H9 (cell line): ENCODE measurements around the gene PRRC2B. TPM values are rescaled to one million over a fixed set of nuclear protein-coding genes. Genes with fewer than 3 reads are reported as not detected.

ENCODE experiments used
- DNase-seq: peaks from one replicate; pipeline ENCODE4 v3.0.0-alpha.2; 2017
- H2AFZ ChIP-seq: one replicate; pipeline ENCODE4 v1.6.1; 2013; ENCODE audit warnings: mild to moderate bottlenecking, low read length, control low read depth, moderate library complexity
- H2AK5ac ChIP-seq: 2 replicates; pipeline ENCODE4 v1.6.1; 2013; ENCODE audit warnings: low read length, control low read depth, mixed read lengths; ENCODE audit not compliant: insufficient read length
- H2BK120ac ChIP-seq: one replicate; pipeline ENCODE4 v1.6.1; 2013; ENCODE audit warnings: low read depth, mild to moderate bottlenecking, low read length, control low read depth, inconsistent platforms; ENCODE audit not compliant: poor library complexity, severe bottlenecking
- H2BK12ac ChIP-seq: 2 replicates; pipeline ENCODE4 v1.6.1; 2013; ENCODE audit warnings: low read length, control low read depth, mixed read lengths, low read depth; ENCODE audit not compliant: insufficient read length
- H2BK15ac ChIP-seq: 2 replicates; pipeline ENCODE4 v1.6.1; 2013; ENCODE audit warnings: low read depth, low read length, control low read depth
- H2BK20ac ChIP-seq: one replicate; pipeline ENCODE4 v1.6.1; 2013; ENCODE audit warnings: low read depth, mild to moderate bottlenecking, low read length, control low read depth, inconsistent platforms; ENCODE audit not compliant: poor library complexity, severe bottlenecking
- H2BK5ac ChIP-seq: 2 replicates; pipeline ENCODE4 v1.6.1; 2013; ENCODE audit warnings: low read length, control low read depth, mixed read lengths; ENCODE audit not compliant: insufficient read length
- H3K14ac ChIP-seq: 2 replicates; pipeline ENCODE4 v1.6.1; 2013; ENCODE audit warnings: low read length, control low read depth; ENCODE audit not compliant: insufficient read depth
- H3K18ac ChIP-seq: 2 replicates; pipeline ENCODE4 v1.6.1; 2013; ENCODE audit warnings: low read depth, mild to moderate bottlenecking, mixed read lengths, low read length, control low read depth; ENCODE audit not compliant: insufficient read length
- H3K23ac ChIP-seq: 2 replicates; pipeline ENCODE4 v1.6.1; 2013; ENCODE audit warnings: low read length, control low read depth, mixed read lengths, low read depth; ENCODE audit not compliant: insufficient read length
- H3K23me2 ChIP-seq: 2 replicates; pipeline ENCODE4 v1.6.1; 2013; ENCODE audit warnings: low read depth, mild to moderate bottlenecking, mixed read lengths, low read length, control low read depth; ENCODE audit not compliant: insufficient read length, poor library complexity, severe bottlenecking
- H3K27ac ChIP-seq: 2 replicates; pipeline ENCODE4 v1.5.1; 2013; ENCODE audit warnings: low read length, control low read depth, mixed read lengths, low read depth; ENCODE audit not compliant: insufficient read length
- H3K27me3 ChIP-seq: 2 replicates; pipeline ENCODE4 v1.6.1; 2013; ENCODE audit warnings: low read length, control low read depth, inconsistent platforms; ENCODE audit not compliant: insufficient read depth
- H3K4ac ChIP-seq: 2 replicates; pipeline ENCODE4 v1.6.1; 2013; ENCODE audit warnings: low read depth, mild to moderate bottlenecking, control low read depth, inconsistent platforms, low read length, moderate library complexity
- H3K4me1 ChIP-seq: 2 replicates; pipeline ENCODE4 v1.6.1; 2013; ENCODE audit warnings: low read length, control low read depth, inconsistent platforms; ENCODE audit not compliant: insufficient read depth
- H3K4me2 ChIP-seq: 2 replicates; pipeline ENCODE4 v1.6.1; 2013; ENCODE audit warnings: low read length, control low read depth, mixed read lengths; ENCODE audit not compliant: insufficient read length, insufficient read depth
- H3K56ac ChIP-seq: 2 replicates; pipeline ENCODE4 v1.6.1; 2013; ENCODE audit warnings: low read depth, mild to moderate bottlenecking, mixed read lengths, low read length, control low read depth; ENCODE audit not compliant: insufficient read length
- H3K79me1 ChIP-seq: 2 replicates; pipeline ENCODE4 v1.6.1; 2013; ENCODE audit warnings: low read depth, mild to moderate bottlenecking, moderate library complexity, low read length, control low read depth, inconsistent platforms; ENCODE audit not compliant: insufficient read depth, poor library complexity, severe bottlenecking
- H3K79me2 ChIP-seq: 2 replicates; pipeline ENCODE4 v1.6.1; 2013; ENCODE audit warnings: low read length, control low read depth, inconsistent platforms; ENCODE audit not compliant: insufficient read depth
- H3K9ac ChIP-seq: 2 replicates; pipeline ENCODE4 v1.6.1; 2013; ENCODE audit warnings: low read length, control low read depth, mixed read lengths; ENCODE audit not compliant: insufficient read length; ENCODE audit errors: extremely low read depth
- H3K9me3 ChIP-seq: one replicate; pipeline ENCODE4 v1.6.1; 2013; ENCODE audit warnings: low read depth, low read length, inconsistent platforms; ENCODE audit not compliant: control insufficient read depth
- H3T11ph ChIP-seq: one replicate; pipeline ENCODE4 v1.6.1; 2013; ENCODE audit warnings: mild to moderate bottlenecking, low read length, control low read depth, inconsistent platforms
- H4K20me1 ChIP-seq: one replicate; pipeline ENCODE4 v1.6.1; 2013; ENCODE audit not compliant: control insufficient read depth, insufficient read length, insufficient read depth
- H4K5ac ChIP-seq: 2 replicates; pipeline ENCODE4 v1.6.1; 2013; ENCODE audit warnings: low read depth, mild to moderate bottlenecking, mixed read lengths, low read length, control low read depth; ENCODE audit not compliant: insufficient read length
- H4K8ac ChIP-seq: replicated peaks from 2 replicates; pipeline ENCODE4 v1.6.1; 2013; ENCODE audit warnings: low read length, control low read depth, mixed read lengths, low read depth; ENCODE audit not compliant: insufficient read length
- H4K91ac ChIP-seq: 2 replicates; pipeline ENCODE4 v1.6.1; 2013; ENCODE audit warnings: low read depth, mild to moderate bottlenecking, moderate library complexity, mixed read lengths, low read length, control low read depth; ENCODE audit not compliant: insufficient read length
- H3K27ac Mint-ChIP-seq, 3 experiments: 2 replicates in 2 of 3; 3 replicates in 1 of 3; pipeline ENCODE4 v1.8.0; 2020 to 2021; ENCODE audit warnings: mixed read lengths in 3 of 3, mild to moderate bottlenecking in 1 of 3, moderate library complexity in 1 of 3
- H3K27me3 Mint-ChIP-seq: 2 replicates; pipeline ENCODE4 v1.8.0; 2021; ENCODE audit warnings: low read depth, mild to moderate bottlenecking, moderate library complexity, mixed read lengths
- H3K36me3 Mint-ChIP-seq, 3 experiments: 2 replicates in 2 of 3; 3 replicates in 1 of 3; pipeline ENCODE4 v1.8.0; 2020 to 2021; ENCODE audit warnings: low read depth in 3 of 3, mixed read lengths in 3 of 3; ENCODE audit not compliant: insufficient read depth in 1 of 3
- H3K4me1 Mint-ChIP-seq, 2 experiments: 2 replicates each; pipeline ENCODE4 v1.8.0; 2020; ENCODE audit warnings: mixed read lengths in 2 of 2
- H3K4me3 Mint-ChIP-seq, 2 experiments: 2 replicates in 1 of 2; 3 replicates in 1 of 2; pipeline ENCODE4 v1.8.0; 2020 to 2021; ENCODE audit warnings: mild to moderate bottlenecking in 2 of 2, mixed read lengths in 2 of 2, moderate library complexity in 1 of 2
- H3K9me3 Mint-ChIP-seq, 2 experiments: 2 replicates in 1 of 2; 3 replicates in 1 of 2; pipeline ENCODE4 v1.8.0; 2020; ENCODE audit warnings: mild to moderate bottlenecking in 2 of 2, mixed read lengths in 2 of 2, moderate library complexity in 1 of 2
- WGBS: extraction: QIAGEN DNeasy Blood & Tissue Kit; methylation state at CpG from one replicate; pipeline ENCODE4 v1.1.7; 2013; ENCODE audit warnings: missing lambda C conversion rate, low lambda C conversion rate, mixed read lengths; ENCODE audit not compliant: insufficient read length; ENCODE audit errors: extremely low coverage; 5-methylcytosine and 5-hydroxymethylcytosine counted together
- total RNA-seq: library from RNA; stranded (reverse); gene quantifications from 2 replicates; pipeline ENCODE4 v1.2.1, GENCODE V29; 2021
- TF ChIP-seq, protein P1 (sequence below): fragments of 200-600 bp; sonication (generic); conservative IDR thresholded peaks from 3 replicates; pipeline ENCODE4 v1.8.0; 2021; ENCODE audit warnings: antibody characterized with exemption, mild to moderate bottlenecking

Gene PRRC2B
- total RNA-seq, 1 experiment from 2014 or later = 251 TPM

DNA sequence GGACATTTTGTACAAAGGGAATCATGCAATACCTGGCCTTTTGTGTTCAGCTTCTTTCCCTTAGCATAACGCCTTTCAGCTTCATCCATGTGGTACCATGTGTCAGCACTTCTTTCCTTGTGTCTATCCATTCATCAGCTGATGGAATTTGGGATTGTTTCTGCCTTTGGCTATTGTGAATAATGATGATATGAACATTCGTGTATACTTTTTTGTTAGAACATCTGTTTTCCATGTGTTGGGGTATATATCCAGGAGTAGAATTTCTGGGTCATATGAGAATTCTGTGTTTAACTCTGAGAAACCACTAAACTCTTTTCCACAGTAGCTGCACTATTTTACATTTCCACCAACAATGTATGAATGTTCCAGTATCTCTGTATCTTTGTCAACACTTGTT, 14.8 kb upstream of the PRRC2B start:
- H2BK15ac ChIP-seq = no peak overlapping the region
- WGBS = no CpG with 5 or more reads among the region's 2 CpGs
- H3K27me3 ChIP-seq = no peaks in the 10 kb centered on the region

More for the DNA sequence above, 14.8 kb upstream of the PRRC2B start:
- no peak overlapping the region for H2BK5ac ChIP-seq
- H4K91ac ChIP-seq = no peak overlapping the region
- Mint-ChIP-seq H3K4me3 (no peak overlapping the region), H3K27me3 (no peaks in the 10 kb centered on the region), H3K36me3 (no peaks in the 10 kb centered on the region; a peak in 1 of 7 replicates), H3K27ac (no peak overlapping the region), H3K9me3 (no peaks in the 10 kb centered on the region), H3K4me1 (peaks cover 18 to 19% of the 10 kb centered on the region in 2 experiments)
- no peak overlapping the region for H2BK120ac ChIP-seq
- H3K79me1 ChIP-seq = no peaks in the 10 kb centered on the region
- no peak overlapping the region for H2AFZ ChIP-seq
- no peak overlapping the region for H2BK20ac ChIP-seq
- H3K27ac ChIP-seq = no peak overlapping the region
- H3K23me2 ChIP-seq = no peaks in the 10 kb centered on the region
- H2BK12ac ChIP-seq = no peak overlapping the region
- DNase-seq = no peak
- no peaks in the 10 kb centered on the region for H4K20me1 ChIP-seq
- TF ChIP-seq, protein P1, sequence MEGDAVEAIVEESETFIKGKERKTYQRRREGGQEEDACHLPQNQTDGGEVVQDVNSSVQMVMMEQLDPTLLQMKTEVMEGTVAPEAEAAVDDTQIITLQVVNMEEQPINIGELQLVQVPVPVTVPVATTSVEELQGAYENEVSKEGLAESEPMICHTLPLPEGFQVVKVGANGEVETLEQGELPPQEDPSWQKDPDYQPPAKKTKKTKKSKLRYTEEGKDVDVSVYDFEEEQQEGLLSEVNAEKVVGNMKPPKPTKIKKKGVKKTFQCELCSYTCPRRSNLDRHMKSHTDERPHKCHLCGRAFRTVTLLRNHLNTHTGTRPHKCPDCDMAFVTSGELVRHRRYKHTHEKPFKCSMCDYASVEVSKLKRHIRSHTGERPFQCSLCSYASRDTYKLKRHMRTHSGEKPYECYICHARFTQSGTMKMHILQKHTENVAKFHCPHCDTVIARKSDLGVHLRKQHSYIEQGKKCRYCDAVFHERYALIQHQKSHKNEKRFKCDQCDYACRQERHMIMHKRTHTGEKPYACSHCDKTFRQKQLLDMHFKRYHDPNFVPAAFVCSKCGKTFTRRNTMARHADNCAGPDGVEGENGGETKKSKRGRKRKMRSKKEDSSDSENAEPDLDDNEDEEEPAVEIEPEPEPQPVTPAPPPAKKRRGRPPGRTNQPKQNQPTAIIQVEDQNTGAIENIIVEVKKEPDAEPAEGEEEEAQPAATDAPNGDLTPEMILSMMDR = no peak
- H3K9me3 ChIP-seq = no peaks in the 10 kb centered on the region
- H3K9ac ChIP-seq = no peak overlapping the region
- no peak overlapping the region for H3K56ac ChIP-seq
- H4K5ac ChIP-seq = no peak overlapping the region
- no peak overlapping the region for H3K23ac ChIP-seq
- H3T11ph ChIP-seq = no peak overlapping the region
- H4K8ac ChIP-seq = no peak overlapping the region
- no peak overlapping the region for H3K18ac ChIP-seq
- no peak overlapping the region for H2AK5ac ChIP-seq
- H3K79me2 ChIP-seq = no peaks in the 10 kb centered on the region
- H3K4me2 ChIP-seq = no peak overlapping the region
- no peak overlapping the region for H3K14ac ChIP-seq
- H3K4me1 ChIP-seq = peaks cover 4% of the 10 kb centered on the region; the same call in 1 of the 2 replicates
- no peak overlapping the region for H3K4ac ChIP-seq
